ENCODE results near the gene DNM3. TPM values are rescaled to one million over a fixed set of nuclear protein-coding genes. Genes with fewer than 3 reads are reported as not detected.

The DNM3 gene
- total and polyA plus RNA-seq, 9 of the 15 experiments (the other 6 are each of a cell fraction or from before 2014, with no cell fraction given), result 0.08 to 0.36 (median 0.22) TPM; not detected in 1

DNA sequence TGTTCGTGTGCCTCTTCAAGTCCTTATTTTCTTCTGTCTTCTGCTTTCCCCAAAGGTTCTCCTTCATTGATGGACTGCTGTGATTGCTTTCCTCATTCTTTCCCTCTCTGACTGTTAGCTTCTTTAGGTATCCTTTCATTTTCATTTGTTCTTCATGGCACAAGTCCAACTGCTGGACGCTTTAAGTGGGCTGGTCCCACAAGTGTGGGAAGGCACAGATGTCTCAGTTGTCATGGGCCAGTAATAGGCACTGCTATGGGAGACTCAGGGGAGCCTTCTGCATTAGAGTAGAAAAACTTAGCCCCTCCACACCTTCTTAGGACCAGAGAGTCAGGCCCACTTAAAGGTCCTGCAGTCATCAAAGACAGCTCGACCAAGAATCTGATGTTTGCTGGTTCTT, 456.8 kb downstream of the DNM3 start:
- Histone ChIP-seq H3K4me2 (ENCODE audit: insufficient read depth, low read length) (no peak overlapping the region), H3K27ac (ENCODE audit: extremely low read depth, low read depth, low read length) (no peak overlapping the region), H3K9ac (ENCODE audit: insufficient read depth in 1 of 2, low read depth in 2 of 2, low read length in 2 of 2) (no peak overlapping the region), H3K9me1 (ENCODE audit: control insufficient read depth, insufficient read depth, low read length) (no peaks in the 10 kb centered on the region), H3K4me1 (replicated peaks in 1 of 2; ENCODE audit: control insufficient read depth in 2 of 2, insufficient read depth in 2 of 2, low read length in 2 of 2) (no peaks in the 10 kb centered on the region), H3K4me3 (no peak overlapping the region), H3K9me3 (replicated peaks; ENCODE audit: control insufficient read depth, insufficient read depth, low read depth, low read length) (no peaks in the 10 kb centered on the region), H2AFZ (ENCODE audit: low read depth, low read length) (no peak overlapping the region), H3K36me3 (ENCODE audit: control insufficient read depth, insufficient read depth, low read length) (no peaks in the 10 kb centered on the region), H3K27me3 (ENCODE audit: control insufficient read depth in 2 of 2, insufficient read depth in 2 of 2, low read length in 2 of 2) (no peaks in the 10 kb centered on the region), H4K20me1 (replicated peaks; ENCODE audit: control insufficient read depth, insufficient read depth, low read length) (no peaks in the 10 kb centered on the region), H3K79me2 (ENCODE audit: control insufficient read depth, insufficient read depth, low read length) (no peaks in the 10 kb centered on the region)
- FAIRE-seq (no peak), ATAC-seq (no peak), DNase-seq (ENCODE audit: extremely low read depth in 1 of 4, low spot score in 3 of 4) (no peak)
- POLR2A ChIA-PET, result no interaction called here
- no TSS peak for BruUV-seq (replicated peaks)
- CTCF ChIA-PET (ENCODE audit: low intra/inter-chr PET ratio), result no interaction called here
- intact Hi-C loops (cut with micrococcal nuclease) (no loop called here), in situ Hi-C loops (cut with MboI) (no loop called here)
- TF ChIP-seq, protein P1, sequence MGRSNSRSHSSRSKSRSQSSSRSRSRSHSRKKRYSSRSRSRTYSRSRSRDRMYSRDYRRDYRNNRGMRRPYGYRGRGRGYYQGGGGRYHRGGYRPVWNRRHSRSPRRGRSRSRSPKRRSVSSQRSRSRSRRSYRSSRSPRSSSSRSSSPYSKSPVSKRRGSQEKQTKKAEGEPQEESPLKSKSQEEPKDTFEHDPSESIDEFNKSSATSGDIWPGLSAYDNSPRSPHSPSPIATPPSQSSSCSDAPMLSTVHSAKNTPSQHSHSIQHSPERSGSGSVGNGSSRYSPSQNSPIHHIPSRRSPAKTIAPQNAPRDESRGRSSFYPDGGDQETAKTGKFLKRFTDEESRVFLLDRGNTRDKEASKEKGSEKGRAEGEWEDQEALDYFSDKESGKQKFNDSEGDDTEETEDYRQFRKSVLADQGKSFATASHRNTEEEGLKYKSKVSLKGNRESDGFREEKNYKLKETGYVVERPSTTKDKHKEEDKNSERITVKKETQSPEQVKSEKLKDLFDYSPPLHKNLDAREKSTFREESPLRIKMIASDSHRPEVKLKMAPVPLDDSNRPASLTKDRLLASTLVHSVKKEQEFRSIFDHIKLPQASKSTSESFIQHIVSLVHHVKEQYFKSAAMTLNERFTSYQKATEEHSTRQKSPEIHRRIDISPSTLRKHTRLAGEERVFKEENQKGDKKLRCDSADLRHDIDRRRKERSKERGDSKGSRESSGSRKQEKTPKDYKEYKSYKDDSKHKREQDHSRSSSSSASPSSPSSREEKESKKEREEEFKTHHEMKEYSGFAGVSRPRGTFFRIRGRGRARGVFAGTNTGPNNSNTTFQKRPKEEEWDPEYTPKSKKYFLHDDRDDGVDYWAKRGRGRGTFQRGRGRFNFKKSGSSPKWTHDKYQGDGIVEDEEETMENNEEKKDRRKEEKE (IDR thresholded peaks at IDR 0.05; ENCODE audit: borderline replicate concordance in 1 of 2, control insufficient read depth in 1 of 2, low read depth in 2 of 2, low read length in 1 of 2), result no peak
- no peak for TF ChIP-seq TAF15 (IDR thresholded peaks at IDR 0.05; ENCODE audit: low read depth, low read length)
- 0% methylated on average over 3 of the region's 3 CpGs for WGBS (ENCODE audit: insufficient coverage, low coverage, missing lambda C conversion rate)
